WTC11 (cell line): ENCODE results near the gene UBAP2. TPM values are rescaled to one million over a fixed set of nuclear protein-coding genes. Genes with fewer than 3 reads are reported as not detected.

Experiments used
- AFF4 ChIP-seq: sonication (generic); formaldehyde crosslinking; IDR thresholded peaks from 2 replicates; pipeline ENCODE4 v1.8.1; 2023; ENCODE audit warnings: mild to moderate bottlenecking, missing genetic modification reagents, borderline replicate concordance
- ATF1 ChIP-seq: sonication (generic); formaldehyde crosslinking; IDR thresholded peaks from 2 replicates; pipeline ENCODE4 v1.8.1; 2023; ENCODE audit warnings: mild to moderate bottlenecking, moderate library complexity, missing genetic modification reagents
- CREB1 ChIP-seq: sonication (generic); formaldehyde crosslinking; IDR thresholded peaks from 2 replicates; pipeline ENCODE4 v1.8.0; 2023; ENCODE audit warnings: mild to moderate bottlenecking, missing genetic modification reagents
- ESRRA ChIP-seq: sonication (generic); formaldehyde crosslinking; IDR thresholded peaks from 2 replicates; pipeline ENCODE4 v1.8.1; 2022; ENCODE audit warnings: mild to moderate bottlenecking, missing genetic modification reagents, borderline replicate concordance
- FOXJ3 ChIP-seq: sonication (generic); formaldehyde crosslinking; IDR thresholded peaks from 2 replicates; pipeline ENCODE4 v1.9.0; 2021; ENCODE audit warnings: missing genetic modification reagents, mild to moderate bottlenecking, borderline replicate concordance
- FOXK1 ChIP-seq: sonication (generic); formaldehyde crosslinking; IDR thresholded peaks from 2 replicates; pipeline ENCODE4 v1.8.0; 2022; ENCODE audit warnings: mild to moderate bottlenecking, moderate library complexity, missing genetic modification reagents
- GRHL2 ChIP-seq: fragments of 250-450 bp; sonication (Bioruptor Pico); IDR thresholded peaks from 2 replicates; pipeline ENCODE4 v1.8.0; 2022; ENCODE audit warnings: mild to moderate bottlenecking, moderate library complexity; ENCODE audit not compliant: insufficient replicate concordance, severe bottlenecking
- HMGA2 ChIP-seq: fragments of 250-450 bp; sonication (Bioruptor Pico); IDR thresholded peaks from 2 replicates; pipeline ENCODE4 v1.4.0; 2021; ENCODE audit warnings: mild to moderate bottlenecking, moderate library complexity
- IRF2 ChIP-seq: sonication (generic); formaldehyde crosslinking; IDR thresholded peaks from 2 replicates; pipeline ENCODE4 v1.8.0; 2022; ENCODE audit warnings: low read depth, missing genetic modification reagents, borderline replicate concordance
- JAZF1 ChIP-seq: fragments of 250-450 bp; sonication (Bioruptor Pico); IDR thresholded peaks from 2 replicates; pipeline ENCODE4 v1.9.0; 2021; ENCODE audit warnings: moderate library complexity, mild to moderate bottlenecking, inconsistent platforms
- JUN ChIP-seq: sonication (generic); formaldehyde crosslinking; IDR thresholded peaks from 2 replicates; pipeline ENCODE4 v1.8.0; 2023; ENCODE audit warnings: mild to moderate bottlenecking, missing genetic modification reagents
- MAX ChIP-seq: sonication (generic); formaldehyde crosslinking; IDR thresholded peaks from 2 replicates; pipeline ENCODE4 v1.8.0; 2022; ENCODE audit warnings: mild to moderate bottlenecking, missing genetic modification reagents
- NFYB ChIP-seq: sonication (generic); formaldehyde crosslinking; conservative IDR thresholded peaks from 2 replicates; pipeline ENCODE4 v1.8.0; 2022; ENCODE audit warnings: low read depth, missing genetic modification reagents
- NR3C1 ChIP-seq: sonication (generic); formaldehyde crosslinking; conservative IDR thresholded peaks from 2 replicates; pipeline ENCODE4 v1.8.1; 2023; ENCODE audit warnings: low read depth, mild to moderate bottlenecking, missing genetic modification reagents
- RELA ChIP-seq: sonication (generic); formaldehyde crosslinking; IDR thresholded peaks from 2 replicates; pipeline ENCODE4 v1.8.1; 2022; ENCODE audit warnings: missing genetic modification reagents, mild to moderate bottlenecking, borderline replicate concordance
- SP1 ChIP-seq: sonication (generic); formaldehyde crosslinking; conservative IDR thresholded peaks from 2 replicates; pipeline ENCODE4 v1.8.1; 2022; ENCODE audit warnings: missing genetic modification reagents
- TCF7 ChIP-seq: sonication (generic); formaldehyde crosslinking; IDR thresholded peaks from 2 replicates; pipeline ENCODE4 v1.8.0; 2022; ENCODE audit warnings: mild to moderate bottlenecking, low read depth, missing genetic modification reagents, moderate library complexity
- ZNF121 ChIP-seq: sonication (generic); formaldehyde crosslinking; IDR thresholded peaks from 2 replicates; pipeline ENCODE4 v1.8.0; 2023; ENCODE audit warnings: missing genetic modification reagents
- ZNF138 ChIP-seq: sonication (generic); formaldehyde crosslinking; conservative IDR thresholded peaks from 2 replicates; pipeline ENCODE4 v1.8.1; 2022; ENCODE audit warnings: mild to moderate bottlenecking, moderate library complexity, missing genetic modification reagents
- ZNF219 ChIP-seq: sonication (generic); formaldehyde crosslinking; IDR thresholded peaks from 2 replicates; pipeline ENCODE4 v1.8.0; 2023; ENCODE audit warnings: missing genetic modification reagents, mild to moderate bottlenecking, borderline replicate concordance
- ZNF263 ChIP-seq: sonication (generic); formaldehyde crosslinking; IDR thresholded peaks from 2 replicates; pipeline ENCODE4 v1.8.1; 2022; ENCODE audit warnings: low read depth, mild to moderate bottlenecking, moderate library complexity, missing genetic modification reagents
- ZNF416 ChIP-seq: fragments of 250-450 bp; sonication (Bioruptor Pico); IDR thresholded peaks from 2 replicates; pipeline ENCODE4 v1.9.0; 2021; ENCODE audit warnings: mild to moderate bottlenecking, inconsistent platforms
- ZNF425 ChIP-seq: fragments of 250-450 bp; sonication (Bioruptor Pico); conservative IDR thresholded peaks from 2 replicates; pipeline ENCODE4 v1.9.0; 2021; ENCODE audit warnings: mild to moderate bottlenecking
- total RNA-seq: library from RNA; stranded (reverse); gene quantifications from 3 replicates; pipeline ENCODE4 v1.2.3, GENCODE V29; 2021
- TF ChIP-seq, protein P1 (sequence below): fragments of 250-450 bp; sonication (Bioruptor Pico); IDR thresholded peaks from 2 replicates; pipeline ENCODE4 v2.1.2; 2022; ENCODE audit warnings: mild to moderate bottlenecking, moderate library complexity
- TF ChIP-seq, protein P2 (sequence below): fragments of 250-450 bp; sonication (Bioruptor Pico); IDR thresholded peaks from 2 replicates; pipeline ENCODE4 v1.9.0; 2021; ENCODE audit warnings: mild to moderate bottlenecking
- TF ChIP-seq, protein P3 (sequence below): fragments of 250-450 bp; sonication (Bioruptor Pico); IDR thresholded peaks from 2 replicates; pipeline ENCODE4 v1.9.0; 2021; ENCODE audit warnings: moderate library complexity, mild to moderate bottlenecking, inconsistent platforms, borderline replicate concordance
- TF ChIP-seq, protein P4 (sequence below): sonication (generic); formaldehyde crosslinking; IDR thresholded peaks from 2 replicates; pipeline ENCODE4 v1.8.0; 2022; ENCODE audit warnings: mild to moderate bottlenecking, missing genetic modification reagents

Gene UBAP2
- total RNA-seq, 1 experiment from 2014 or later: 63.9 TPM

DNA sequence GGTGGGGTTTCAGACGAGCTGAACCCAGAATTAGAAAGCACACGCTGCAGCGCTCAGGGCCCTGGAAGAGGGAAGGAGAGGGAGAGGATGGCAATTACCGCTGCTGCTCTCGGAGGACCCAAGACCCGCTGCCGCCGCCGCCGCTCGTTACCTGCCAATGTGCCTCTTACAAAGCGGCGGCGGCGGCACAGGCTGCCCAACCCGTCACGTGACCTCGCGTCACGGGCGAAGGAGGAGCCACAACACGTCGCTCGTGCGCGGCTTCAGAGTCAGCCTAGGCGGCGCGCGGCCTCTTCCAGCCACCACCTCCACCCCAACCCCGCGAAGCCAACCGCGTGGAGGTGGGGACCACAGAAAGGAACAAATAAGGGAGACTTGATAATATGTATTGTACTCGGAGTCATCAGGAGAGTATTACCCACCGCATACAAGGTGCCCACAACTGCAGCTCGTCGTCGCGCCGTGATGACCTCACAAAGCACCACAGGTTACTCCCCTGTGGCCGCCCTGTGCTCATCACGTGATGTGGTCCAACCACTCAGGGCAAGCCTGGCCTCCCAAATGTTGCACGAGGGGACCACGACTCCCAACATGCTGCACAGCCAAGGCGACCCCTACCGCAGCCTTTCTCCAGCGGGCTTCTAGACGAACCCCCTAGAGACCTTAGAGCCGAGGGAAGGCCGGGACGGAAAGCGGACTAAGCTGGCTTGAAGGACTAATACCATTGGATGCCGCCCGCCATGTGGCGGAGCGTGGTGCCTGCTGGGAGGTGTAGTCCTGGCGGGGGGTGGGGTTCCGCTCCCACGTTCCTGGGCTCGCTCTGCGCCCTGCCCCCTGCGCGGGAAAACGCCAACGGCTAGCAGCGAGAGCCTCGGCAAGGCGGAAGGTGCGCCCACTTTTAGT is at the start of gene UBAP2 (continued):
- TF ChIP-seq AFF4 (CRISPR knock-in tag) (no peak), ZNF121 (CRISPR knock-in tag) (no peak), ZNF219 (no peak), ESRRA (CRISPR knock-in tag) (no peak), NR3C1 (CRISPR knock-in tag) (no peak), ZNF425 (CRISPR knock-in tag) (no peak), NFYB (peak; percentile 84), ZNF138 (CRISPR knock-in tag) (no peak), TCF7 (CRISPR knock-in tag) (no peak), IRF2 (CRISPR knock-in tag) (no peak), ZNF416 (CRISPR knock-in tag) (peak; percentile 99), JUN (CRISPR knock-in tag) (0 out of 2 replicates have a peak, but pooled peaks have one; percentile 41), ZNF263 (CRISPR knock-in tag) (no peak), JAZF1 (CRISPR knock-in tag) (no peak), FOXK1 (peak; percentile 95), CREB1 (CRISPR knock-in tag) (0 out of 2 replicates have a peak, but pooled peaks have one; percentile 58), MAX (CRISPR knock-in tag) (peak; percentile 96), SP1 (CRISPR knock-in tag) (peak; percentile 84), GRHL2 (CRISPR knock-in tag) (no peak), ATF1 (no peak), FOXJ3 (CRISPR knock-in tag) (no peak), HMGA2 (no peak), RELA (CRISPR knock-in tag) (peak; percentile 74; the same call in 1 of the 2 replicates)
- TF ChIP-seq, protein P1, sequence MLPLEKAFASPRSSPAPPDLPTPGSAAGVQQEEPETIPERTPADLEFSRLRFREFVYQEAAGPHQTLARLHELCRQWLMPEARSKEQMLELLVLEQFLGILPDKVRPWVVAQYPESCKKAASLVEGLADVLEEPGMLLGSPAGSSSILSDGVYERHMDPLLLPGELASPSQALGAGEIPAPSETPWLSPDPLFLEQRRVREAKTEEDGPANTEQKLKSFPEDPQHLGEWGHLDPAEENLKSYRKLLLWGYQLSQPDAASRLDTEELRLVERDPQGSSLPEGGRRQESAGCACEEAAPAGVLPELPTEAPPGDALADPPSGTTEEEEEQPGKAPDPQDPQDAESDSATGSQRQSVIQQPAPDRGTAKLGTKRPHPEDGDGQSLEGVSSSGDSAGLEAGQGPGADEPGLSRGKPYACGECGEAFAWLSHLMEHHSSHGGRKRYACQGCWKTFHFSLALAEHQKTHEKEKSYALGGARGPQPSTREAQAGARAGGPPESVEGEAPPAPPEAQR (CRISPR knock-in tag): no peak
- TF ChIP-seq, protein P2, sequence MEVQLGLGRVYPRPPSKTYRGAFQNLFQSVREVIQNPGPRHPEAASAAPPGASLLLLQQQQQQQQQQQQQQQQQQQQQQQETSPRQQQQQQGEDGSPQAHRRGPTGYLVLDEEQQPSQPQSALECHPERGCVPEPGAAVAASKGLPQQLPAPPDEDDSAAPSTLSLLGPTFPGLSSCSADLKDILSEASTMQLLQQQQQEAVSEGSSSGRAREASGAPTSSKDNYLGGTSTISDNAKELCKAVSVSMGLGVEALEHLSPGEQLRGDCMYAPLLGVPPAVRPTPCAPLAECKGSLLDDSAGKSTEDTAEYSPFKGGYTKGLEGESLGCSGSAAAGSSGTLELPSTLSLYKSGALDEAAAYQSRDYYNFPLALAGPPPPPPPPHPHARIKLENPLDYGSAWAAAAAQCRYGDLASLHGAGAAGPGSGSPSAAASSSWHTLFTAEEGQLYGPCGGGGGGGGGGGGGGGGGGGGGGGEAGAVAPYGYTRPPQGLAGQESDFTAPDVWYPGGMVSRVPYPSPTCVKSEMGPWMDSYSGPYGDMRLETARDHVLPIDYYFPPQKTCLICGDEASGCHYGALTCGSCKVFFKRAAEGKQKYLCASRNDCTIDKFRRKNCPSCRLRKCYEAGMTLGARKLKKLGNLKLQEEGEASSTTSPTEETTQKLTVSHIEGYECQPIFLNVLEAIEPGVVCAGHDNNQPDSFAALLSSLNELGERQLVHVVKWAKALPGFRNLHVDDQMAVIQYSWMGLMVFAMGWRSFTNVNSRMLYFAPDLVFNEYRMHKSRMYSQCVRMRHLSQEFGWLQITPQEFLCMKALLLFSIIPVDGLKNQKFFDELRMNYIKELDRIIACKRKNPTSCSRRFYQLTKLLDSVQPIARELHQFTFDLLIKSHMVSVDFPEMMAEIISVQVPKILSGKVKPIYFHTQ (CRISPR knock-in tag): no peak
- TF ChIP-seq, protein P3, sequence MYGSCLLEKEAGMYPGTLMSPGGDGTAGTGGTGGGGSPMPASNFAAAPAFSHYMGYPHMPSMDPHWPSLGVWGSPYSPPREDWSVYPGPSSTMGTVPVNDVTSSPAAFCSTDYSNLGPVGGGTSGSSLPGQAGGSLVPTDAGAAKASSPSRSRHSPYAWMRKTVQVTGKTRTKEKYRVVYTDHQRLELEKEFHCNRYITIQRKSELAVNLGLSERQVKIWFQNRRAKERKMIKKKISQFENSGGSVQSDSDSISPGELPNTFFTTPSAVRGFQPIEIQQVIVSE (CRISPR knock-in tag): no peak
- TF ChIP-seq, protein P4, sequence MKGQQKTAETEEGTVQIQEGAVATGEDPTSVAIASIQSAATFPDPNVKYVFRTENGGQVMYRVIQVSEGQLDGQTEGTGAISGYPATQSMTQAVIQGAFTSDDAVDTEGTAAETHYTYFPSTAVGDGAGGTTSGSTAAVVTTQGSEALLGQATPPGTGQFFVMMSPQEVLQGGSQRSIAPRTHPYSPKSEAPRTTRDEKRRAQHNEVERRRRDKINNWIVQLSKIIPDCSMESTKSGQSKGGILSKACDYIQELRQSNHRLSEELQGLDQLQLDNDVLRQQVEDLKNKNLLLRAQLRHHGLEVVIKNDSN (CRISPR knock-in tag): peak; percentile 97
